HCT116 (cell line): ENCODE results near the gene CSNK1E. TPM values are rescaled to one million over a fixed set of nuclear protein-coding genes. Genes with fewer than 3 reads are reported as not detected.

Experiments
- ATAC-seq: fragments of 200-7000 bp; cut with Tn5 transposase; 2 replicates; pipeline ENCODE4 v1.9.1; 2020; ENCODE audit warnings: mild to moderate bottlenecking, moderate library complexity
- BruUV-seq: library from RNA; stranded (reverse); fragments of 400-500 nt; replicated peaks from 2 replicates; lab custom pipeline; 2021; lab: Mats Ljungman, UMichigan
- CTCF ChIA-PET: fragments of 300-600 bp; sonication (Branson Sonifier 250); formaldehyde crosslinking; loops from one replicate; lab custom pipeline; 2021; ENCODE audit warnings: antibody characterized with exemption; lab: Charles Lee
- POLR2A ChIA-PET: fragments of 300-600, 350-600 bp; sonication (Branson Sonifier 250); formaldehyde crosslinking; loops from one replicate; lab custom pipeline; 2021; ENCODE audit warnings: antibody characterized with exemption; lab: Charles Lee
- RAD21 ChIA-PET, 2 experiments: fragments of 300-600 bp; sonication (Branson Sonifier 250); formaldehyde crosslinking; loops; one replicate each; lab custom pipeline; 2023; ENCODE audit warnings: low total read pairs in 2 of 2; ENCODE audit not compliant: uncharacterized antibody in 2 of 2, unreplicated experiment in 2 of 2, low non-redundant PET in 1 of 2; lab: Charles Lee
- DNase-seq: peaks from one replicate; pipeline ENCODE4 v3.0.0-alpha.2; 2010; ENCODE audit warnings: low read depth, low spot score
- H2AFZ ChIP-seq: fragments of 200-600 bp; shearing (Covaris generic), sonication (generic); 2 replicates; pipeline ENCODE4 v1.6.1; 2017; ENCODE audit warnings: low read depth, mixed run types, mixed read lengths, antibody characterized with exemption, low read length; ENCODE audit not compliant: poor library complexity, severe bottlenecking
- H3K27ac ChIP-seq: 2 replicates; pipeline ENCODE4 v1.5.1; 2012; ENCODE audit warnings: low read depth, low read length
- H3K27me3 ChIP-seq: fragments of 200-600 bp; sonication (generic); 2 replicates; pipeline ENCODE4 v1.6.1; 2016; ENCODE audit warnings: mixed run types, low read length, mixed read lengths; ENCODE audit not compliant: insufficient read depth
- H3K36me3 ChIP-seq, 2 experiments: fragments of 200-500 bp in 1 of 2; fragments of 200-600 bp in 1 of 2; sonication (Bioruptor generic) in 1 of 2; sonication (generic) in 1 of 2; 2 replicates each; pipeline versions ENCODE4 v1.5.1 to v1.6.1; 2014 to 2016; ENCODE audit warnings: low read length in 2 of 2, inconsistent platforms in 1 of 2, mixed read lengths in 1 of 2, mixed run types in 1 of 2; ENCODE audit not compliant: insufficient read depth in 2 of 2, control insufficient read depth in 1 of 2
- H3K4me1 ChIP-seq, 2 experiments: fragments of 200-600 bp in 1 of 2; sonication (generic) in 1 of 2; 2 replicates each; pipeline versions ENCODE4 v1.5.1 to v1.6.1; 2012 to 2017; ENCODE audit warnings: low read length in 2 of 2, inconsistent platforms in 1 of 2, mild to moderate bottlenecking in 1 of 2, mixed read lengths in 1 of 2, mixed run types in 1 of 2, moderate library complexity in 1 of 2; ENCODE audit not compliant: insufficient read depth in 2 of 2, control insufficient read depth in 1 of 2
- H3K4me2 ChIP-seq: fragments of 200-600 bp; sonication (generic); 2 replicates; pipeline ENCODE4 v1.6.1; 2017; ENCODE audit warnings: mixed run types, low read length, mixed read lengths
- H3K4me3 ChIP-seq, 2 experiments: fragments of 200-600 bp in 1 of 2; sonication (generic) in 1 of 2; replicated peaks in 1 of 2; 2 replicates each; pipeline ENCODE4 v1.5.1; 2011 to 2016; ENCODE audit warnings: low read length in 2 of 2, control low read depth in 1 of 2, low read depth in 1 of 2, mild to moderate bottlenecking in 1 of 2, mixed read lengths in 1 of 2, mixed run types in 1 of 2
- H3K79me2 ChIP-seq: fragments of 200-600 bp; sonication (generic); 2 replicates; pipeline ENCODE4 v1.6.1; 2017; ENCODE audit warnings: mild to moderate bottlenecking, mixed run types, low read length, moderate library complexity, mixed read lengths; ENCODE audit not compliant: insufficient read depth
- H3K9ac ChIP-seq: fragments of 200-600 bp; sonication (generic); 2 replicates; pipeline ENCODE4 v1.6.1; 2016; ENCODE audit warnings: low read length, mixed read lengths
- H3K9me2 ChIP-seq: fragments of 200-600 bp; sonication (generic), shearing (Covaris generic); 2 replicates; pipeline ENCODE4 v1.6.1; 2017; ENCODE audit warnings: mixed run types, mild to moderate bottlenecking, moderate library complexity; ENCODE audit not compliant: insufficient read depth
- H3K9me3 ChIP-seq, 2 experiments: fragments of 200-500 bp in 1 of 2; fragments of 200-600 bp in 1 of 2; sonication (Bioruptor generic) in 1 of 2; sonication (generic) in 1 of 2; 2 replicates each; pipeline ENCODE4 v1.6.1; 2014 to 2017; ENCODE audit warnings: low read length in 2 of 2, mixed read lengths in 2 of 2, inconsistent platforms in 1 of 2, low read depth in 1 of 2, mild to moderate bottlenecking in 1 of 2, mixed run types in 1 of 2, moderate library complexity in 1 of 2; ENCODE audit not compliant: control insufficient read depth in 1 of 2, insufficient read depth in 1 of 2
- H4K20me1 ChIP-seq: fragments of 200-600 bp; sonication (generic), shearing (Covaris generic); 2 replicates; pipeline ENCODE4 v1.6.1; 2017; ENCODE audit warnings: mixed run types, mild to moderate bottlenecking, moderate library complexity; ENCODE audit not compliant: insufficient read depth
- CEBPB ChIP-seq: IDR thresholded peaks from 2 replicates; pipeline ENCODE4 v1.6.1; 2012; ENCODE audit warnings: low read depth
- EGR1 ChIP-seq: IDR thresholded peaks from 2 replicates; pipeline ENCODE4 v1.6.1; 2012; ENCODE audit warnings: low read depth
- EZH2phosphoT487 ChIP-seq: fragments of 200-600 bp; IDR thresholded peaks from 2 replicates; pipeline ENCODE4 v1.6.1; 2018; ENCODE audit warnings: antibody characterized with exemption, borderline replicate concordance
- FOSL1 ChIP-seq: IDR thresholded peaks from 2 replicates; pipeline ENCODE4 v1.6.1; 2012; ENCODE audit warnings: low read depth
- POLR2A ChIP-seq: IDR thresholded peaks from 2 replicates; pipeline ENCODE4 v1.7.0; 2011; ENCODE audit warnings: borderline replicate concordance; ENCODE audit not compliant: insufficient read depth, insufficient read length; ENCODE audit errors: extremely low read depth
- SIN3A ChIP-seq: IDR thresholded peaks from 2 replicates; pipeline ENCODE4 v1.6.1; 2012; ENCODE audit warnings: low read depth
- YY1 ChIP-seq: IDR thresholded peaks from 2 replicates; pipeline ENCODE4 v1.6.1; 2011; ENCODE audit warnings: low read length, low read depth, moderate library complexity, mild to moderate bottlenecking; ENCODE audit not compliant: insufficient replicate concordance; ENCODE audit errors: extremely low read depth
- ZFX ChIP-seq: fragments of 450-650 bp; IDR thresholded peaks from 2 replicates; pipeline ENCODE4 v1.6.1; 2017
- intact Hi-C: fragments of 100-400 bp; cut with micrococcal nuclease; formaldehyde crosslinking; loops from 2 replicates; pipeline ENCODE4 v1.10.0; 2022
- total RNA-seq: library from RNA; stranded (reverse); gene quantifications from one replicate; pipeline ENCODE4 v1.2.1, GENCODE V29; 2021; ENCODE audit not compliant: unreplicated experiment
- TF ChIP-seq, protein P1 (sequence below): IDR thresholded peaks from 2 replicates; pipeline ENCODE4 v1.6.1; 2012
- TF ChIP-seq, protein P2 (sequence below): IDR thresholded peaks from 2 replicates; pipeline ENCODE4 v1.6.1; 2012; ENCODE audit warnings: low read depth

Gene CSNK1E
- total RNA-seq, 1 experiment from 2014 or later, result 190 TPM

DNA sequence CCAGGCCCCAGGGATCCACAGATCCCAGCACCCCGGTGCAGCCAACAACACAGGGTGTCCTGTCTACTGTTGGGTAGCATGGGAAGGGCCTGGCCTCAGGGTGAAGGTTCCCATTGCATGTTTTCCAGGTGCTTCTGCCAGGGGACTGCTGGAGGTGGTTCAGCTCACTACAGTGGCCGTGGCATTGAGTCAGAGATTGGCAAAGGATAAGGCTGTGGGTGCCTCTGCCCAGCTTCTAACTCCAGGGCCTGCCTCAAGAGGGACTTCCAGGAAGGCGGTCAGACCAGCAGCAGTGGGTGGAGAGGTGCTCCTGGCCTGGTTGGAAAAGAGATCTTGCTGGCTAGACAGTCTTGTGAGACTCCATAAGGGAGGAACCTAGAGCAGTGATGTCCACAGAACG, 20.9 kb downstream of the CSNK1E start:
- Histone ChIP-seq H3K9me2 (no peaks in the 10 kb centered on the region), H3K9ac (no peak overlapping the region), H4K20me1 (no peaks in the 10 kb centered on the region), H3K27me3 (no peaks in the 10 kb centered on the region), H3K4me2 (no peak overlapping the region), H3K4me1 (peaks cover 0 to 11% of the 10 kb centered on the region in 2 experiments; a peak in 1 of 4 replicates), H3K27ac (no peak overlapping the region), H3K9me3 (no peaks in the 10 kb centered on the region), H3K4me3 (no peak overlapping the region), H3K36me3 (peaks cover 55 to 84% of the 10 kb centered on the region in 2 experiments), H2AFZ (no peak overlapping the region), H3K79me2 (peaks cover 48% of the 10 kb centered on the region; the same call in 1 of the 2 replicates)
- ChIA-PET CTCF (no interaction called here), RAD21 (no interaction called here)
- ATAC-seq (no peak), DNase-seq (no peak)
- intact Hi-C loops, result no loop called here
- TF ChIP-seq FOSL1 (no peak), EGR1 (no peak), YY1 (no peak), CEBPB (no peak), POLR2A (no peak), SIN3A (no peak), EZH2phosphoT487 (no peak)
- TF ChIP-seq, protein P1, sequence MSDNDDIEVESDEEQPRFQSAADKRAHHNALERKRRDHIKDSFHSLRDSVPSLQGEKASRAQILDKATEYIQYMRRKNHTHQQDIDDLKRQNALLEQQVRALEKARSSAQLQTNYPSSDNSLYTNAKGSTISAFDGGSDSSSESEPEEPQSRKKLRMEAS, result no peak
- TF ChIP-seq, all 23 proteins: peak for 0
- POLR2A ChIA-PET, result no interaction called here
- BruUV-seq, result no TSS peak

GRCh38 chr22:38295863-38296262, 21.4 kb downstream of the CSNK1E start:
- Histone ChIP-seq H3K9me2 (no peaks in the 10 kb centered on the region), H3K4me2 (no peak overlapping the region), H3K27ac (no peak overlapping the region), H3K79me2 (peaks cover 45% of the 10 kb centered on the region; the same call in 1 of the 2 replicates), H3K4me1 (peaks cover 0 to 11% of the 10 kb centered on the region in 2 experiments; a peak in 1 of 4 replicates), H2AFZ (no peak overlapping the region), H3K9ac (no peak overlapping the region), H4K20me1 (no peaks in the 10 kb centered on the region), H3K9me3 (no peaks in the 10 kb centered on the region), H3K27me3 (no peaks in the 10 kb centered on the region), H3K36me3 (peaks cover 54 to 79% of the 10 kb centered on the region in 2 experiments), H3K4me3 (no peak overlapping the region)
- intact Hi-C loops, result no loop called here
- ChIA-PET CTCF (no interaction called here), RAD21 (no interaction called here), POLR2A (no interaction called here)
- ATAC-seq (no peak), DNase-seq (no peak)
- TF ChIP-seq, protein P2, sequence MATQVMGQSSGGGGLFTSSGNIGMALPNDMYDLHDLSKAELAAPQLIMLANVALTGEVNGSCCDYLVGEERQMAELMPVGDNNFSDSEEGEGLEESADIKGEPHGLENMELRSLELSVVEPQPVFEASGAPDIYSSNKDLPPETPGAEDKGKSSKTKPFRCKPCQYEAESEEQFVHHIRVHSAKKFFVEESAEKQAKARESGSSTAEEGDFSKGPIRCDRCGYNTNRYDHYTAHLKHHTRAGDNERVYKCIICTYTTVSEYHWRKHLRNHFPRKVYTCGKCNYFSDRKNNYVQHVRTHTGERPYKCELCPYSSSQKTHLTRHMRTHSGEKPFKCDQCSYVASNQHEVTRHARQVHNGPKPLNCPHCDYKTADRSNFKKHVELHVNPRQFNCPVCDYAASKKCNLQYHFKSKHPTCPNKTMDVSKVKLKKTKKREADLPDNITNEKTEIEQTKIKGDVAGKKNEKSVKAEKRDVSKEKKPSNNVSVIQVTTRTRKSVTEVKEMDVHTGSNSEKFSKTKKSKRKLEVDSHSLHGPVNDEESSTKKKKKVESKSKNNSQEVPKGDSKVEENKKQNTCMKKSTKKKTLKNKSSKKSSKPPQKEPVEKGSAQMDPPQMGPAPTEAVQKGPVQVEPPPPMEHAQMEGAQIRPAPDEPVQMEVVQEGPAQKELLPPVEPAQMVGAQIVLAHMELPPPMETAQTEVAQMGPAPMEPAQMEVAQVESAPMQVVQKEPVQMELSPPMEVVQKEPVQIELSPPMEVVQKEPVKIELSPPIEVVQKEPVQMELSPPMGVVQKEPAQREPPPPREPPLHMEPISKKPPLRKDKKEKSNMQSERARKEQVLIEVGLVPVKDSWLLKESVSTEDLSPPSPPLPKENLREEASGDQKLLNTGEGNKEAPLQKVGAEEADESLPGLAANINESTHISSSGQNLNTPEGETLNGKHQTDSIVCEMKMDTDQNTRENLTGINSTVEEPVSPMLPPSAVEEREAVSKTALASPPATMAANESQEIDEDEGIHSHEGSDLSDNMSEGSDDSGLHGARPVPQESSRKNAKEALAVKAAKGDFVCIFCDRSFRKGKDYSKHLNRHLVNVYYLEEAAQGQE, result no peak
- TF ChIP-seq CEBPB (no peak), POLR2A (no peak), ZFX (no peak)
- BruUV-seq, result no TSS peak
